ENCODE results near the gene R3HCC1L. TPM values are rescaled to one million over a fixed set of nuclear protein-coding genes. Genes with fewer than 3 reads are reported as not detected.

R3HCC1L gene
- total and polyA plus RNA-seq, 9 of the 15 experiments (the other 6 are each of a cell fraction or from before 2014, with no cell fraction given): 9.1 to 17.8 (median 12.6) TPM

DNA sequence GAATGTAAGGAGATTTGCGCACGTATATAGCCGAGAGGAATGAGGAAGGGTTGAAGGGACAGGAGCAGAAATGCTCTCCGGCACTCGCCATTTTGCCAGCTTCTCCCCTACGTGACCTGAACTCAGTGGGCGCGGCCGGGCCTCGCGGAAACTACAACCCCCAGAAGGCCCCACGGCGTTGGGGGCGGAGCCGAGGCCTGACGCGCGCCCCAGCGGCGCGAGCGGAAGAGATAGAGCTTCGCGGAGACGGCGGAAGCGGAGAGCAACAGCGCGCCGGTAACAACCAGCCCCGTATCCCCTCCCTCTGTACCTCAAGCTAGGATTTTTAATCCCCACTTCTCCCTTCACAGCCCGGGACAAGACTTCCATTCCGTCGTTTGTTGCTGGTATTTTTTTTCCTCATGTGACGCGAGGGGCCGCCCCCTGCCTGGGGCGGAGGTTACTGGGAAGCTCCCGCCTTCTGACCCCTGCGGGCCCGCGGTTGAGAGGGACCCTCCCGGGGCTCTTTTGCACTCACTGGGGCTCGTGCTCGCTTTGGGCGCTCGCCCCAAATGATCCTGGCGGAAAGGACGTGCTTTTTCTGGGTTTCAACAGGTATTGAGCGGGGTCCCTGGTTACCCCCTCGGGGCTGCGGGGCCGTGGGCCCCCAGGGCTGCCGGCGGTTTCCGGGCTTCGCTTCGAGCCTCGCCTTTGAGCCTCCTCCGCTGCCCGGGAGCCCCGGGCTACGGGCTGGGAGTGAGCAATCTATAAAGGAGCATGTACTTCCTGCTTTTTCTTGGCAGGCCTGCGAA is at the start of gene R3HCC1L (continued):
- TF ChIP-seq NR4A1 (CRISPR knock-in tag; IDR thresholded peaks at IDR 0.05) (no peak), NR4A1 (tag; IDR thresholded peaks at IDR 0.05) (no peak), ZNF174 (CRISPR knock-in tag; IDR thresholded peaks at IDR 0.05) (no peak), ZNF785 (CRISPR knock-in tag; IDR thresholded peaks at IDR 0.05) (no peak), ZSCAN32 (CRISPR knock-in tag; IDR thresholded peaks at IDR 0.05) (no peak), HSF4 (CRISPR knock-in tag; IDR thresholded peaks at IDR 0.05; ENCODE audit: borderline replicate concordance) (no peak), RHOXF2B (CRISPR knock-in tag; conservative IDR thresholded peaks at IDR 0.05) (no peak), BRD4 (IDR thresholded peaks at IDR 0.05) (no peak), EP300 (IDR thresholded peaks at IDR 0.05; ENCODE audit: low read length) (no peak), FIP1L1 (IDR thresholded peaks at IDR 0.05; ENCODE audit: low read depth, low read length, poor library complexity, severe bottlenecking) (no peak), ZNF224 (CRISPR knock-in tag; IDR thresholded peaks at IDR 0.05) (no peak)
- TF ChIP-seq, protein P1, sequence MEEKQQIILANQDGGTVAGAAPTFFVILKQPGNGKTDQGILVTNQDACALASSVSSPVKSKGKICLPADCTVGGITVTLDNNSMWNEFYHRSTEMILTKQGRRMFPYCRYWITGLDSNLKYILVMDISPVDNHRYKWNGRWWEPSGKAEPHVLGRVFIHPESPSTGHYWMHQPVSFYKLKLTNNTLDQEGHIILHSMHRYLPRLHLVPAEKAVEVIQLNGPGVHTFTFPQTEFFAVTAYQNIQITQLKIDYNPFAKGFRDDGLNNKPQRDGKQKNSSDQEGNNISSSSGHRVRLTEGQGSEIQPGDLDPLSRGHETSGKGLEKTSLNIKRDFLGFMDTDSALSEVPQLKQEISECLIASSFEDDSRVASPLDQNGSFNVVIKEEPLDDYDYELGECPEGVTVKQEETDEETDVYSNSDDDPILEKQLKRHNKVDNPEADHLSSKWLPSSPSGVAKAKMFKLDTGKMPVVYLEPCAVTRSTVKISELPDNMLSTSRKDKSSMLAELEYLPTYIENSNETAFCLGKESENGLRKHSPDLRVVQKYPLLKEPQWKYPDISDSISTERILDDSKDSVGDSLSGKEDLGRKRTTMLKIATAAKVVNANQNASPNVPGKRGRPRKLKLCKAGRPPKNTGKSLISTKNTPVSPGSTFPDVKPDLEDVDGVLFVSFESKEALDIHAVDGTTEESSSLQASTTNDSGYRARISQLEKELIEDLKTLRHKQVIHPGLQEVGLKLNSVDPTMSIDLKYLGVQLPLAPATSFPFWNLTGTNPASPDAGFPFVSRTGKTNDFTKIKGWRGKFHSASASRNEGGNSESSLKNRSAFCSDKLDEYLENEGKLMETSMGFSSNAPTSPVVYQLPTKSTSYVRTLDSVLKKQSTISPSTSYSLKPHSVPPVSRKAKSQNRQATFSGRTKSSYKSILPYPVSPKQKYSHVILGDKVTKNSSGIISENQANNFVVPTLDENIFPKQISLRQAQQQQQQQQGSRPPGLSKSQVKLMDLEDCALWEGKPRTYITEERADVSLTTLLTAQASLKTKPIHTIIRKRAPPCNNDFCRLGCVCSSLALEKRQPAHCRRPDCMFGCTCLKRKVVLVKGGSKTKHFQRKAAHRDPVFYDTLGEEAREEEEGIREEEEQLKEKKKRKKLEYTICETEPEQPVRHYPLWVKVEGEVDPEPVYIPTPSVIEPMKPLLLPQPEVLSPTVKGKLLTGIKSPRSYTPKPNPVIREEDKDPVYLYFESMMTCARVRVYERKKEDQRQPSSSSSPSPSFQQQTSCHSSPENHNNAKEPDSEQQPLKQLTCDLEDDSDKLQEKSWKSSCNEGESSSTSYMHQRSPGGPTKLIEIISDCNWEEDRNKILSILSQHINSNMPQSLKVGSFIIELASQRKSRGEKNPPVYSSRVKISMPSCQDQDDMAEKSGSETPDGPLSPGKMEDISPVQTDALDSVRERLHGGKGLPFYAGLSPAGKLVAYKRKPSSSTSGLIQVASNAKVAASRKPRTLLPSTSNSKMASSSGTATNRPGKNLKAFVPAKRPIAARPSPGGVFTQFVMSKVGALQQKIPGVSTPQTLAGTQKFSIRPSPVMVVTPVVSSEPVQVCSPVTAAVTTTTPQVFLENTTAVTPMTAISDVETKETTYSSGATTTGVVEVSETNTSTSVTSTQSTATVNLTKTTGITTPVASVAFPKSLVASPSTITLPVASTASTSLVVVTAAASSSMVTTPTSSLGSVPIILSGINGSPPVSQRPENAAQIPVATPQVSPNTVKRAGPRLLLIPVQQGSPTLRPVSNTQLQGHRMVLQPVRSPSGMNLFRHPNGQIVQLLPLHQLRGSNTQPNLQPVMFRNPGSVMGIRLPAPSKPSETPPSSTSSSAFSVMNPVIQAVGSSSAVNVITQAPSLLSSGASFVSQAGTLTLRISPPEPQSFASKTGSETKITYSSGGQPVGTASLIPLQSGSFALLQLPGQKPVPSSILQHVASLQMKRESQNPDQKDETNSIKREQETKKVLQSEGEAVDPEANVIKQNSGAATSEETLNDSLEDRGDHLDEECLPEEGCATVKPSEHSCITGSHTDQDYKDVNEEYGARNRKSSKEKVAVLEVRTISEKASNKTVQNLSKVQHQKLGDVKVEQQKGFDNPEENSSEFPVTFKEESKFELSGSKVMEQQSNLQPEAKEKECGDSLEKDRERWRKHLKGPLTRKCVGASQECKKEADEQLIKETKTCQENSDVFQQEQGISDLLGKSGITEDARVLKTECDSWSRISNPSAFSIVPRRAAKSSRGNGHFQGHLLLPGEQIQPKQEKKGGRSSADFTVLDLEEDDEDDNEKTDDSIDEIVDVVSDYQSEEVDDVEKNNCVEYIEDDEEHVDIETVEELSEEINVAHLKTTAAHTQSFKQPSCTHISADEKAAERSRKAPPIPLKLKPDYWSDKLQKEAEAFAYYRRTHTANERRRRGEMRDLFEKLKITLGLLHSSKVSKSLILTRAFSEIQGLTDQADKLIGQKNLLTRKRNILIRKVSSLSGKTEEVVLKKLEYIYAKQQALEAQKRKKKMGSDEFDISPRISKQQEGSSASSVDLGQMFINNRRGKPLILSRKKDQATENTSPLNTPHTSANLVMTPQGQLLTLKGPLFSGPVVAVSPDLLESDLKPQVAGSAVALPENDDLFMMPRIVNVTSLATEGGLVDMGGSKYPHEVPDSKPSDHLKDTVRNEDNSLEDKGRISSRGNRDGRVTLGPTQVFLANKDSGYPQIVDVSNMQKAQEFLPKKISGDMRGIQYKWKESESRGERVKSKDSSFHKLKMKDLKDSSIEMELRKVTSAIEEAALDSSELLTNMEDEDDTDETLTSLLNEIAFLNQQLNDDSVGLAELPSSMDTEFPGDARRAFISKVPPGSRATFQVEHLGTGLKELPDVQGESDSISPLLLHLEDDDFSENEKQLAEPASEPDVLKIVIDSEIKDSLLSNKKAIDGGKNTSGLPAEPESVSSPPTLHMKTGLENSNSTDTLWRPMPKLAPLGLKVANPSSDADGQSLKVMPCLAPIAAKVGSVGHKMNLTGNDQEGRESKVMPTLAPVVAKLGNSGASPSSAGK (IDR thresholded peaks at IDR 0.05): no peak
- TF ChIP-seq, protein P2, sequence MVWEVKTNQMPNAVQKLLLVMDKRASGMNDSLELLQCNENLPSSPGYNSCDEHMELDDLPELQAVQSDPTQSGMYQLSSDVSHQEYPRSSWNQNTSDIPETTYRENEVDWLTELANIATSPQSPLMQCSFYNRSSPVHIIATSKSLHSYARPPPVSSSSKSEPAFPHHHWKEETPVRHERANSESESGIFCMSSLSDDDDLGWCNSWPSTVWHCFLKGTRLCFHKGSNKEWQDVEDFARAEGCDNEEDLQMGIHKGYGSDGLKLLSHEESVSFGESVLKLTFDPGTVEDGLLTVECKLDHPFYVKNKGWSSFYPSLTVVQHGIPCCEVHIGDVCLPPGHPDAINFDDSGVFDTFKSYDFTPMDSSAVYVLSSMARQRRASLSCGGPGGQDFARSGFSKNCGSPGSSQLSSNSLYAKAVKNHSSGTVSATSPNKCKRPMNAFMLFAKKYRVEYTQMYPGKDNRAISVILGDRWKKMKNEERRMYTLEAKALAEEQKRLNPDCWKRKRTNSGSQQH (CRISPR knock-in tag; IDR thresholded peaks at IDR 0.05): no peak
